ENCODE measurements around the gene LGALS3BP. TPM values are rescaled to one million over a fixed set of nuclear protein-coding genes. Genes with fewer than 3 reads are reported as not detected.

The LGALS3BP gene
- total RNA-seq, 1 experiment from 2014 or later: 383 TPM

DNA sequence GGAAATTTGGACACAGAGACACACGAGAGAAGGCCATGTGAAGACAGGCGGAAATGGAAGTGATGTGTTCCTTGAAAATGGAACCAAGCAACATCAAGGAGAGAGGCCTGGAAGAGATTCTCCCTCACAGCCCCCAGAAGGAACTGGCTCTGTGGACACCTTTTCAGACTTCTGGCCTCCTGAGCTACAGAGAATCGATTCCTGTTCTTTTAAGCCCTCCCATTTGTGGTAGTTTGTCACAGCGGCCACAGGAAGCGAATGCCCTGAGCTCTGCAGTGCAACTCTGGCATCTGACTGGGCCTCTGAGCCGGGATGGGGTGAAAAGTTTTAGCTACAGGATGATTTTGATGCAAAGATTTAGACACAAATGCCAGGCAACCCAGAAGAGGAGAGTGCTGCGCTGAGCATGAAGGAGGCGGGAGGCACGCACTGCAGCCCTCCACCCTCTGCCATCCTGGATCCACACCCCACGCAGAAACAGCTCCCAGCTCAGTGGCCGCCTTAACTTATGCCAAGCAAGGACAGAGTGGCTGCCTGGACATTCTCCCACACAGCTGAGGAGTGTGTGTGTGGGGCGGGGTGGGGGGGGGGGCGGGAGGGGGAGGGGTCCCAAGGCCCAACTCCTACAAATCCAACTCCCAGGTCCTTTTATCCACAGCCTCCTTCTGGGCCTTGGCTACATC lies 56.8 kb downstream of the LGALS3BP start:
- no peak for DNase-seq (ENCODE audit: extremely low read depth, low read depth)

DNA sequence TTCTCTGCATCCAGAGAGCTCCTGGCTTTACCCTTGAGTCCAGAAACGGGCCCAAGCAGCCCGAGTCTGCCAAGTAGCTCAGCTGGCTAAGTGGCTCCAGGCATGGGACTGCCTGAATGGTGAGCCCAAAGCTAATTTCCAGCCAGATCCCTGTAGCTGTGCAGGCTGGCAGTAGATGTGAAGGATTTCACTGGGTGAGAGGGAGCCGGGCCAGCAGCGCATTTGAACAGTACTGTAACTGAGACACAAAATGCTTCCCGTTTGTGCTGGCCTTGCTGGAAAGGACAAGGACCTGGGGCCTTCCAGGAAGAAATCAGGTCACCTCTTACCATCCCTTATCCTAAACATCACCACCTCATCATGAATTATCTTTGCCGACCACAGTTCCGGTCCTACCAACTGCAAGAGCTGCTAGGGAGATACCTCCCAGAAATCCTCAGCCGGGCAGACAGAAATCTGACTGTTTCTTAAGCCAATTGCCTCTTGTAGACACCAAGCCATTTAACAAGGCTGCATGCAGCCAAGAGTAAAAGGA lies 58.2 kb downstream of the LGALS3BP start:
- DNase-seq (ENCODE audit: extremely low read depth, low read depth): no peak

Other genes with a start within 250 kb of the LGALS3BP start
- gene CYTH1, start 197.7 kb downstream of the LGALS3BP start, total RNA-seq (2014; rRNA removed; shearing (Covaris generic)): 40.1 and 40.2 TPM in 2 replicates
- gene USP36, start 139.1 kb downstream of the LGALS3BP start, total RNA-seq (2014; rRNA removed; shearing (Covaris generic)): 49.0 and 55.5 TPM in 2 replicates
- gene CEP295NL, start 76.7 kb downstream of the LGALS3BP start, total RNA-seq (2014; rRNA removed; shearing (Covaris generic)): 0.20 and 0.35 TPM in 2 replicates
- gene TIMP2, start 54.5 kb downstream of the LGALS3BP start, total RNA-seq (2014; rRNA removed; shearing (Covaris generic)): 24.1 and 25.4 TPM in 2 replicates
- 36.1 and 38.4 TPM in 2 replicates for gene CANT1, start 29.8 kb upstream of the LGALS3BP start, total RNA-seq (2014; rRNA removed; shearing (Covaris generic))
- 0.22 TPM in 1 of 2 replicates, not detected in the other for gene C1QTNF1, start 44.2 kb upstream of the LGALS3BP start, total RNA-seq (2014; rRNA removed; shearing (Covaris generic))
- gene ENGASE, start 94.9 kb upstream of the LGALS3BP start, total RNA-seq (2014; rRNA removed; shearing (Covaris generic)): 4.4 and 8.5 TPM in 2 replicates

All from NCI-H460 (cell line).